ENCODE results near the gene ACTRT2. TPM values are rescaled to one million over a fixed set of nuclear protein-coding genes. Genes with fewer than 3 reads are reported as not detected.

Gene ACTRT2
- total RNA-seq (ENCODE audit: low replicate concordance) = not detected in 2 replicates
- long read RNA-seq = 0 reads

- no peak for DNase-seq (ENCODE audit: extremely low spot score, unreplicated experiment)
- TF ChIP-seq CTCF (conservative IDR thresholded peaks at IDR 0.05) = no peak
- H3K4me3 Mint-ChIP-seq = no peak within 1 kb of the TSS
- no peak within 1 kb of the TSS for H3K27ac Mint-ChIP-seq
- no peaks in the 10 kb centered on the region for H3K4me1 Mint-ChIP-seq (ENCODE audit: unreplicated experiment)
- H3K9me3 Mint-ChIP-seq = no peaks in the 10 kb centered on the region
- no peaks in the 10 kb centered on the region for H3K36me3 Mint-ChIP-seq
- H3K27me3 Mint-ChIP-seq = no peaks in the 10 kb centered on the region
These were observed at the start of gene ACTRT2 for GRCh38 chr1:3021233-3021671. TSS of gene ACTRT2 (plus strand) at chr1:3021467. CDS start at chr1:3021687, 220 bp downstream.

- H3K4me1 Mint-ChIP-seq (ENCODE audit: unreplicated experiment) = no peaks in the 10 kb centered on the region
- TF ChIP-seq CTCF (conservative IDR thresholded peaks at IDR 0.05) = no peak
- no peak overlapping the region for H3K4me3 Mint-ChIP-seq
These were observed 49.7 kb upstream of the ACTRT2 start for GRCh38 chr1:2971609-2972008.

GRCh38 chr1:2972011-2972878 is 49.0 kb upstream of the ACTRT2 start:
- Mint-ChIP-seq H3K27me3 (no peaks in the 10 kb centered on the region), H3K9me3 (no peaks in the 10 kb centered on the region), H3K4me1 (ENCODE audit: unreplicated experiment) (no peaks in the 10 kb centered on the region), H3K36me3 (no peaks in the 10 kb centered on the region), H3K4me3 (no peak overlapping the region), H3K27ac (no peak overlapping the region)
- peak; percentile 65 for DNase-seq (ENCODE audit: extremely low spot score, unreplicated experiment)
- TF ChIP-seq CTCF (conservative IDR thresholded peaks at IDR 0.05) = no peak

More at GRCh38 chr1:2971609-2972008, 49.7 kb upstream of the ACTRT2 start:
- Mint-ChIP-seq H3K27me3 (no peaks in the 10 kb centered on the region), H3K9me3 (no peaks in the 10 kb centered on the region), H3K27ac (no peak overlapping the region), H3K36me3 (no peaks in the 10 kb centered on the region)
- peak; percentile 68 for DNase-seq (ENCODE audit: extremely low spot score, unreplicated experiment)

GRCh38 chr1:2972879-2973575 is 48.2 kb upstream of the ACTRT2 start:
- H3K9me3 Mint-ChIP-seq = no peaks in the 10 kb centered on the region
- no peak overlapping the region for H3K27ac Mint-ChIP-seq
- DNase-seq (ENCODE audit: extremely low spot score, unreplicated experiment) = peak; percentile 66
- no peaks in the 10 kb centered on the region for H3K36me3 Mint-ChIP-seq
- no peaks in the 10 kb centered on the region for H3K4me1 Mint-ChIP-seq (ENCODE audit: unreplicated experiment)
- TF ChIP-seq CTCF (conservative IDR thresholded peaks at IDR 0.05) = no peak
- H3K4me3 Mint-ChIP-seq = no peak overlapping the region
- no peaks in the 10 kb centered on the region for H3K27me3 Mint-ChIP-seq

- H3K27ac Mint-ChIP-seq = no peak overlapping the region
- no peak overlapping the region for H3K4me3 Mint-ChIP-seq
- H3K4me1 Mint-ChIP-seq (ENCODE audit: unreplicated experiment) = no peaks in the 10 kb centered on the region
- no peaks in the 10 kb centered on the region for H3K27me3 Mint-ChIP-seq
- no peaks in the 10 kb centered on the region for H3K36me3 Mint-ChIP-seq
- DNase-seq (ENCODE audit: extremely low spot score, unreplicated experiment) = peak; percentile 65
- no peak for TF ChIP-seq CTCF (conservative IDR thresholded peaks at IDR 0.05)
- no peaks in the 10 kb centered on the region for H3K9me3 Mint-ChIP-seq
These were observed 47.4 kb upstream of the ACTRT2 start for GRCh38 chr1:2973601-2974593.

Measured in type B pancreatic cell (in vitro differentiated cells).